ENCODE data around the gene LIPJ. TPM values are rescaled to one million over a fixed set of nuclear protein-coding genes. Genes with fewer than 3 reads are reported as not detected.
A peak's percentile ranks its signal among the peaks of the same experiment; 100 is the strongest.

LIPJ gene
- total RNA-seq, 1 experiment from 2014 or later = 0.09 TPM

DNA sequence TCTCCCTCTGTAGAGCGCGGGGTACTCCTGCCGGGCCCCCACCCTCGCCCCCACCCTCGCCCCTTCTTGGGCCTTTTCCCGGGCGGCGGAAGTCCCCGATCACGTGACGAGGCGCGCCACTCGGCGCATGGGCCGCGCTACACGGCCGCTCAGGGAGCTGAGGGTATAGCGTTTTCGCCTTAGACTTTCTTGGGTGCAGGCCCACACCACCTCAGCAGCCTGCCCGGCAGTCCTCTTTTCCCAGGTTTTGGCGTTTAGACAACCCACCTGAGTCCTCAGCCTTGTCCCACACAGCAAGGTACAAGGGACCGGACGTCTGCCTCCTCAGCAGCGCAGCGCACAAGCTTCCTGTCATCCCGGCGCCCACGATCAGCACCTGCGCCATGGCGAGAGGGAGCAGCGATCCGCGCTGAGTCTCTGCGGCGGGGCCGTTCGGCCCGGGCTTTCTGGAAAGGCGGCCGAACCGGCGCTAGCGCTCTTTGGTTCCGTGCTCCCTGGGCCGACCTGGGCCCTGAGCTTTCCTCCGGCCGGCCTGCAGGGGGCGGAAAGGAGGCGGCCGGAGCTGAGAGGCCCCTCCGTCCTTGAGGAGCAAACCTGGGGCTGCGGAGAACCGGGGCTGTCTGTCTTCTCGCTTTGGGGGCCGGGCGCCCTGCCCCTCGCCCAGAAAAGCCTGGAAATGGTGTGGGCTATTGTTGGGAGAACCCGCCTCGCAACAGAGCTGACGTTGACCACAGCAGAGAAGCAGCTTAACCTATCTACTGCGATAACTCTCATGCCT lies 3.6 kb upstream of the LIPJ start, which contains the start of gene RNLS (continued):
- TF ChIP-seq ZNF396 (CRISPR knock-in tag; IDR thresholded peaks at IDR 0.05; ENCODE audit: borderline replicate concordance) (no peak), ATF1 (CRISPR knock-in tag; IDR thresholded peaks at IDR 0.05) (0 out of 2 replicates have a peak, but pooled peaks have one; percentile 17), FOXJ3 (CRISPR knock-in tag; IDR thresholded peaks at IDR 0.05; ENCODE audit: borderline replicate concordance) (no peak), GRHL2 (CRISPR knock-in tag; IDR thresholded peaks at IDR 0.05; ENCODE audit: insufficient replicate concordance, severe bottlenecking) (no peak), NR3C1 (CRISPR knock-in tag; conservative IDR thresholded peaks at IDR 0.05; ENCODE audit: low read depth) (peak; percentile 46; the same call in 1 of the 2 replicates)
- TF ChIP-seq, protein P1, sequence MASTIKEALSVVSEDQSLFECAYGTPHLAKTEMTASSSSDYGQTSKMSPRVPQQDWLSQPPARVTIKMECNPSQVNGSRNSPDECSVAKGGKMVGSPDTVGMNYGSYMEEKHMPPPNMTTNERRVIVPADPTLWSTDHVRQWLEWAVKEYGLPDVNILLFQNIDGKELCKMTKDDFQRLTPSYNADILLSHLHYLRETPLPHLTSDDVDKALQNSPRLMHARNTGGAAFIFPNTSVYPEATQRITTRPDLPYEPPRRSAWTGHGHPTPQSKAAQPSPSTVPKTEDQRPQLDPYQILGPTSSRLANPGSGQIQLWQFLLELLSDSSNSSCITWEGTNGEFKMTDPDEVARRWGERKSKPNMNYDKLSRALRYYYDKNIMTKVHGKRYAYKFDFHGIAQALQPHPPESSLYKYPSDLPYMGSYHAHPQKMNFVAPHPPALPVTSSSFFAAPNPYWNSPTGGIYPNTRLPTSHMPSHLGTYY (CRISPR knock-in tag; IDR thresholded peaks at IDR 0.05) = no peak
- TF ChIP-seq, protein P2, sequence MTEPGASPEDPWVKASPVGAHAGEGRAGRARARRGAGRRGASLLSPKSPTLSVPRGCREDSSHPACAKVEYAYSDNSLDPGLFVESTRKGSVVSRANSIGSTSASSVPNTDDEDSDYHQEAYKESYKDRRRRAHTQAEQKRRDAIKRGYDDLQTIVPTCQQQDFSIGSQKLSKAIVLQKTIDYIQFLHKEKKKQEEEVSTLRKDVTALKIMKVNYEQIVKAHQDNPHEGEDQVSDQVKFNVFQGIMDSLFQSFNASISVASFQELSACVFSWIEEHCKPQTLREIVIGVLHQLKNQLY (CRISPR knock-in tag; IDR thresholded peaks at IDR 0.05) = no peak
- TF ChIP-seq, protein P3, sequence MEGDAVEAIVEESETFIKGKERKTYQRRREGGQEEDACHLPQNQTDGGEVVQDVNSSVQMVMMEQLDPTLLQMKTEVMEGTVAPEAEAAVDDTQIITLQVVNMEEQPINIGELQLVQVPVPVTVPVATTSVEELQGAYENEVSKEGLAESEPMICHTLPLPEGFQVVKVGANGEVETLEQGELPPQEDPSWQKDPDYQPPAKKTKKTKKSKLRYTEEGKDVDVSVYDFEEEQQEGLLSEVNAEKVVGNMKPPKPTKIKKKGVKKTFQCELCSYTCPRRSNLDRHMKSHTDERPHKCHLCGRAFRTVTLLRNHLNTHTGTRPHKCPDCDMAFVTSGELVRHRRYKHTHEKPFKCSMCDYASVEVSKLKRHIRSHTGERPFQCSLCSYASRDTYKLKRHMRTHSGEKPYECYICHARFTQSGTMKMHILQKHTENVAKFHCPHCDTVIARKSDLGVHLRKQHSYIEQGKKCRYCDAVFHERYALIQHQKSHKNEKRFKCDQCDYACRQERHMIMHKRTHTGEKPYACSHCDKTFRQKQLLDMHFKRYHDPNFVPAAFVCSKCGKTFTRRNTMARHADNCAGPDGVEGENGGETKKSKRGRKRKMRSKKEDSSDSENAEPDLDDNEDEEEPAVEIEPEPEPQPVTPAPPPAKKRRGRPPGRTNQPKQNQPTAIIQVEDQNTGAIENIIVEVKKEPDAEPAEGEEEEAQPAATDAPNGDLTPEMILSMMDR (IDR thresholded peaks at IDR 0.05) = peak; percentile 79
- TF ChIP-seq, protein P4, sequence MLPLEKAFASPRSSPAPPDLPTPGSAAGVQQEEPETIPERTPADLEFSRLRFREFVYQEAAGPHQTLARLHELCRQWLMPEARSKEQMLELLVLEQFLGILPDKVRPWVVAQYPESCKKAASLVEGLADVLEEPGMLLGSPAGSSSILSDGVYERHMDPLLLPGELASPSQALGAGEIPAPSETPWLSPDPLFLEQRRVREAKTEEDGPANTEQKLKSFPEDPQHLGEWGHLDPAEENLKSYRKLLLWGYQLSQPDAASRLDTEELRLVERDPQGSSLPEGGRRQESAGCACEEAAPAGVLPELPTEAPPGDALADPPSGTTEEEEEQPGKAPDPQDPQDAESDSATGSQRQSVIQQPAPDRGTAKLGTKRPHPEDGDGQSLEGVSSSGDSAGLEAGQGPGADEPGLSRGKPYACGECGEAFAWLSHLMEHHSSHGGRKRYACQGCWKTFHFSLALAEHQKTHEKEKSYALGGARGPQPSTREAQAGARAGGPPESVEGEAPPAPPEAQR (CRISPR knock-in tag; IDR thresholded peaks at IDR 0.05) = no peak
- TF ChIP-seq, protein P5, sequence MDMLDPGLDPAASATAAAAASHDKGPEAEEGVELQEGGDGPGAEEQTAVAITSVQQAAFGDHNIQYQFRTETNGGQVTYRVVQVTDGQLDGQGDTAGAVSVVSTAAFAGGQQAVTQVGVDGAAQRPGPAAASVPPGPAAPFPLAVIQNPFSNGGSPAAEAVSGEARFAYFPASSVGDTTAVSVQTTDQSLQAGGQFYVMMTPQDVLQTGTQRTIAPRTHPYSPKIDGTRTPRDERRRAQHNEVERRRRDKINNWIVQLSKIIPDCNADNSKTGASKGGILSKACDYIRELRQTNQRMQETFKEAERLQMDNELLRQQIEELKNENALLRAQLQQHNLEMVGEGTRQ (CRISPR knock-in tag; IDR thresholded peaks at IDR 0.05) = peak; percentile 94

DNA sequence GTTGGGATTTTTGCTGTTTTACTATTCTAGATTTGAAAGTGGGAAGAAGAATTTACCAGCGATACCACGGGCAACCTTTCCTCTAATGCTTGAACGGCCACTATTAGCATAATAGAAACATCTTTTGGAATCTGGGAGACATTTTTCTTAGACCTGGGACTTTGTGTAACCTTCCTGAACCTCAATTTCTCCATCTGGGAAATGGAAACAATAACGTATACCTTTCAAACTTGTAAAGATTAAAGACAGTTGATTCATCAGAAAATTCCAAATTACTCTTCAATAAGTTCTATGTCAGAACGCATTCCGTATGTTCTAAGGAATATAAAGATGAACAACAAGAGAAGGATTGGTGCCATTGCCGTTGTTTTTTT lies 3.0 kb upstream of the LIPJ start:
- DNase-seq (ENCODE audit: low spot score) = no peak
- Mint-ChIP-seq H3K27ac (peak overlapping the region; percentile 2; the same call in 1 of the 2 replicates), H3K36me3 (no peaks in the 10 kb centered on the region), H3K9me3 (no peaks in the 10 kb centered on the region), H3K4me1 (peaks cover 12% of the 10 kb centered on the region), H3K4me3 (peak overlapping the region; percentile 72), H3K27me3 (ENCODE audit: low read depth) (peaks cover 26% of the 10 kb centered on the region)
- no peak for ATAC-seq
- CTCF ChIA-PET = interaction anchor here (0.5 to 2.4 kb wide), 32 partner anchors 10 to 808 kb away, joined by 3 to 31 read pairs (median 4); no protein-coding TSS in a partner anchor
- POLR2A ChIA-PET = interaction anchor here (1.4 kb wide), 1 partner anchor 145 kb away, joined by 3 read pairs; no protein-coding TSS in a partner anchor
- TF ChIP-seq TP53 (CRISPR knock-in tag; IDR thresholded peaks at IDR 0.05) = no peak
- TF ChIP-seq, protein P6, sequence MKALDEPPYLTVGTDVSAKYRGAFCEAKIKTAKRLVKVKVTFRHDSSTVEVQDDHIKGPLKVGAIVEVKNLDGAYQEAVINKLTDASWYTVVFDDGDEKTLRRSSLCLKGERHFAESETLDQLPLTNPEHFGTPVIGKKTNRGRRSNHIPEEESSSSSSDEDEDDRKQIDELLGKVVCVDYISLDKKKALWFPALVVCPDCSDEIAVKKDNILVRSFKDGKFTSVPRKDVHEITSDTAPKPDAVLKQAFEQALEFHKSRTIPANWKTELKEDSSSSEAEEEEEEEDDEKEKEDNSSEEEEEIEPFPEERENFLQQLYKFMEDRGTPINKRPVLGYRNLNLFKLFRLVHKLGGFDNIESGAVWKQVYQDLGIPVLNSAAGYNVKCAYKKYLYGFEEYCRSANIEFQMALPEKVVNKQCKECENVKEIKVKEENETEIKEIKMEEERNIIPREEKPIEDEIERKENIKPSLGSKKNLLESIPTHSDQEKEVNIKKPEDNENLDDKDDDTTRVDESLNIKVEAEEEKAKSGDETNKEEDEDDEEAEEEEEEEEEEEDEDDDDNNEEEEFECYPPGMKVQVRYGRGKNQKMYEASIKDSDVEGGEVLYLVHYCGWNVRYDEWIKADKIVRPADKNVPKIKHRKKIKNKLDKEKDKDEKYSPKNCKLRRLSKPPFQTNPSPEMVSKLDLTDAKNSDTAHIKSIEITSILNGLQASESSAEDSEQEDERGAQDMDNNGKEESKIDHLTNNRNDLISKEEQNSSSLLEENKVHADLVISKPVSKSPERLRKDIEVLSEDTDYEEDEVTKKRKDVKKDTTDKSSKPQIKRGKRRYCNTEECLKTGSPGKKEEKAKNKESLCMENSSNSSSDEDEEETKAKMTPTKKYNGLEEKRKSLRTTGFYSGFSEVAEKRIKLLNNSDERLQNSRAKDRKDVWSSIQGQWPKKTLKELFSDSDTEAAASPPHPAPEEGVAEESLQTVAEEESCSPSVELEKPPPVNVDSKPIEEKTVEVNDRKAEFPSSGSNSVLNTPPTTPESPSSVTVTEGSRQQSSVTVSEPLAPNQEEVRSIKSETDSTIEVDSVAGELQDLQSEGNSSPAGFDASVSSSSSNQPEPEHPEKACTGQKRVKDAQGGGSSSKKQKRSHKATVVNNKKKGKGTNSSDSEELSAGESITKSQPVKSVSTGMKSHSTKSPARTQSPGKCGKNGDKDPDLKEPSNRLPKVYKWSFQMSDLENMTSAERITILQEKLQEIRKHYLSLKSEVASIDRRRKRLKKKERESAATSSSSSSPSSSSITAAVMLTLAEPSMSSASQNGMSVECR (CRISPR knock-in tag; IDR thresholded peaks at IDR 0.05; ENCODE audit: borderline replicate concordance) = no peak
- TF ChIP-seq RELA (CRISPR knock-in tag; IDR thresholded peaks at IDR 0.05; ENCODE audit: borderline replicate concordance) = no peak
- TF ChIP-seq, protein P7, sequence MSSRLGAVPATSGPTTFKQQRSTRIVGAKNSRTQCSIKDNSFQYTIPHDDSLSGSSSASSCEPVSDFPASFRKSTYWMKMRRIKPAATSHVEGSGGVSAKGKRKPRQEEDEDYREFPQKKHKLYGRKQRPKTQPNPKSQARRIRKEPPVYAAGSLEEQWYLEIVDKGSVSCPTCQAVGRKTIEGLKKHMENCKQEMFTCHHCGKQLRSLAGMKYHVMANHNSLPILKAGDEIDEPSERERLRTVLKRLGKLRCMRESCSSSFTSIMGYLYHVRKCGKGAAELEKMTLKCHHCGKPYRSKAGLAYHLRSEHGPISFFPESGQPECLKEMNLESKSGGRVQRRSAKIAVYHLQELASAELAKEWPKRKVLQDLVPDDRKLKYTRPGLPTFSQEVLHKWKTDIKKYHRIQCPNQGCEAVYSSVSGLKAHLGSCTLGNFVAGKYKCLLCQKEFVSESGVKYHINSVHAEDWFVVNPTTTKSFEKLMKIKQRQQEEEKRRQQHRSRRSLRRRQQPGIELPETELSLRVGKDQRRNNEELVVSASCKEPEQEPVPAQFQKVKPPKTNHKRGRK (CRISPR knock-in tag; IDR thresholded peaks at IDR 0.05; ENCODE audit: borderline replicate concordance) = no peak
- TF ChIP-seq, protein P8, sequence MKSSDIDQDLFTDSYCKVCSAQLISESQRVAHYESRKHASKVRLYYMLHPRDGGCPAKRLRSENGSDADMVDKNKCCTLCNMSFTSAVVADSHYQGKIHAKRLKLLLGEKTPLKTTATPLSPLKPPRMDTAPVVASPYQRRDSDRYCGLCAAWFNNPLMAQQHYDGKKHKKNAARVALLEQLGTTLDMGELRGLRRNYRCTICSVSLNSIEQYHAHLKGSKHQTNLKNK (CRISPR knock-in tag; IDR thresholded peaks at IDR 0.05) = no peak
- TF ChIP-seq NFATC4 (CRISPR knock-in tag; IDR thresholded peaks at IDR 0.05) = no peak
- no peak for TF ChIP-seq ATF1 (CRISPR knock-in tag; IDR thresholded peaks at IDR 0.05)
- TF ChIP-seq JAZF1 (CRISPR knock-in tag; IDR thresholded peaks at IDR 0.05) = no peak
- TF ChIP-seq FOXP1 (CRISPR knock-in tag; IDR thresholded peaks at IDR 0.05; ENCODE audit: borderline replicate concordance) = no peak
- TF ChIP-seq, protein P9, sequence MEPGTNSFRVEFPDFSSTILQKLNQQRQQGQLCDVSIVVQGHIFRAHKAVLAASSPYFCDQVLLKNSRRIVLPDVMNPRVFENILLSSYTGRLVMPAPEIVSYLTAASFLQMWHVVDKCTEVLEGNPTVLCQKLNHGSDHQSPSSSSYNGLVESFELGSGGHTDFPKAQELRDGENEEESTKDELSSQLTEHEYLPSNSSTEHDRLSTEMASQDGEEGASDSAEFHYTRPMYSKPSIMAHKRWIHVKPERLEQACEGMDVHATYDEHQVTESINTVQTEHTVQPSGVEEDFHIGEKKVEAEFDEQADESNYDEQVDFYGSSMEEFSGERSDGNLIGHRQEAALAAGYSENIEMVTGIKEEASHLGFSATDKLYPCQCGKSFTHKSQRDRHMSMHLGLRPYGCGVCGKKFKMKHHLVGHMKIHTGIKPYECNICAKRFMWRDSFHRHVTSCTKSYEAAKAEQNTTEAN (CRISPR knock-in tag; IDR thresholded peaks at IDR 0.05) = no peak
- TF ChIP-seq NFYB (CRISPR knock-in tag; conservative IDR thresholded peaks at IDR 0.05; ENCODE audit: low read depth) = no peak
